ENCODE data around the gene ZNF460. TPM values are rescaled to one million over a fixed set of nuclear protein-coding genes. Genes with fewer than 3 reads are reported as not detected.
"Not testable (repeated sequence)": the region's sequence is repeated elsewhere in the genome, so short reads cannot be mapped to it uniquely, and the experiment has no call there.

Gene ZNF460
- total and polyA plus RNA-seq, 12 donors: 0.42 to 50.3 (median 38.0) TPM

DNA sequence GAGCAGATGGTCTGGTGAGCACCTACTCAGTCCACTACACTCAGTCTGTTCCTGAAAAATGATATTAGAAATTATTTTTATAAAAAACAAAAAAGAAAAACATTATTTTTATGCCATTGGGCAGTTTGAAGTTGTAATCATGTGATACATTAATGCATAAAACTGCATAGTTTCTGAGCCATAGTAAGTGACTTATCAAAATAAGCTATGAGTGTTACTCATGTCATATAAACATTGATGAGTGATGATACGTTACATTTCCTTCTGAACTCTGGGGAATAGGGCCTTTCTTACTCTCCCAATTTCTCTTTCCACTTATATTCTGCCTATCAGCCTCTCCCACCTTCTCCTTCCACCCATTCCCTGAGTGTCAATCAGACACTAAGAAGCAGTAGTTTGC, 31.0 kb upstream of the ZNF460 start:
- ATAC-seq: no peak
- TF ChIP-seq, protein P1, sequence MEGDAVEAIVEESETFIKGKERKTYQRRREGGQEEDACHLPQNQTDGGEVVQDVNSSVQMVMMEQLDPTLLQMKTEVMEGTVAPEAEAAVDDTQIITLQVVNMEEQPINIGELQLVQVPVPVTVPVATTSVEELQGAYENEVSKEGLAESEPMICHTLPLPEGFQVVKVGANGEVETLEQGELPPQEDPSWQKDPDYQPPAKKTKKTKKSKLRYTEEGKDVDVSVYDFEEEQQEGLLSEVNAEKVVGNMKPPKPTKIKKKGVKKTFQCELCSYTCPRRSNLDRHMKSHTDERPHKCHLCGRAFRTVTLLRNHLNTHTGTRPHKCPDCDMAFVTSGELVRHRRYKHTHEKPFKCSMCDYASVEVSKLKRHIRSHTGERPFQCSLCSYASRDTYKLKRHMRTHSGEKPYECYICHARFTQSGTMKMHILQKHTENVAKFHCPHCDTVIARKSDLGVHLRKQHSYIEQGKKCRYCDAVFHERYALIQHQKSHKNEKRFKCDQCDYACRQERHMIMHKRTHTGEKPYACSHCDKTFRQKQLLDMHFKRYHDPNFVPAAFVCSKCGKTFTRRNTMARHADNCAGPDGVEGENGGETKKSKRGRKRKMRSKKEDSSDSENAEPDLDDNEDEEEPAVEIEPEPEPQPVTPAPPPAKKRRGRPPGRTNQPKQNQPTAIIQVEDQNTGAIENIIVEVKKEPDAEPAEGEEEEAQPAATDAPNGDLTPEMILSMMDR (IDR thresholded peaks at IDR 0.05): no peak
- Histone ChIP-seq H3K4me1 (no peaks in the 10 kb centered on the region), H3K27me3 (no peaks in the 10 kb centered on the region), H3K36me3 (peaks cover 0 to 100% (median 54%) of the 10 kb centered on the region in 9 donors), H3K4me3 (no peak overlapping the region), H3K9me3 (no peaks in the 10 kb centered on the region), H3K27ac (no peak overlapping the region)
- DNase-seq: no peak
- 45 to 82% methylated on average over 1 of the region's 1 CpG for WGBS, 2 donors
- intact Hi-C loops (cut with DNase I): no loop called here

DNA sequence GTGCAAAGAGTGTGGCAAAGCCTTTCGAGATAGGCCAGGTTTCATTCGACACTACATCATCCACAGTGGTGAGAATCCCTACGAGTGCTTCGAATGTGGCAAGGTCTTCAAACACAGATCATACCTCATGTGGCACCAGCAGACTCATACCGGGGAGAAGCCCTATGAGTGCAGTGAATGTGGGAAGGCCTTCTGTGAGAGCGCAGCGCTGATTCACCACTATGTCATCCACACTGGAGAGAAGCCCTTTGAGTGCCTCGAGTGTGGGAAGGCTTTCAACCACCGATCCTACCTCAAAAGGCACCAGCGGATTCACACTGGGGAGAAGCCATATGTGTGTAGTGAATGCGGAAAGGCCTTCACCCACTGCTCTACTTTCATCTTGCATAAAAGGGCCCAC, 26.5 kb upstream of the ZNF460 start:
- H3K4me3 ChIP-seq; intact Hi-C loops (cut with DNase I); H3K9me3 ChIP-seq; ATAC-seq; H3K27me3 ChIP-seq; H3K27ac ChIP-seq; DNase-seq; H3K4me1 ChIP-seq: not testable (repeated sequence)
- WGBS, 2 donors: 94% methylated on average over 11 of the region's 11 CpGs
- peaks cover 0 to 88% (median 41%) of the 10 kb centered on the region in 9 donors for H3K36me3 ChIP-seq

DNA sequence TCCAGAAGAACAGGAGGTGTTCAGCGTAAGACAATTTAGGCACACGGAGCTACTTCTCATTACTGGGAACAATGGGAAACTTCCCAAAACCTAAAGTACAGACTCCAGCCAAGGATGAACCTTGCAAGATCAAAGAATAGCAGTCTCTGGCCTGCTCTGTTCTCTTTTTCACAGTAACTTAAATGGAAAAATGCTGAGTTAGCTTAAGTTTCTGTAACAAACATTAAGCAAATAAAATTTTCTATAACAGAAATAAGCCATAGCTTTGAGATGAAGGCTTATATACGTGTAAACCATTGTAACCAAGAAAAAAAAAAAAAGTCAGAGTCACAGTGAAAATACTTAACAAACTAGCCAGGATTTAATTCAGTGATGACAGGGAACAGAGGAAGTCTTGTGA, 18.2 kb upstream of the ZNF460 start:
- Histone ChIP-seq H3K27ac (no peak overlapping the region), H3K9me3 (no peaks in the 10 kb centered on the region), H3K27me3 (no peaks in the 10 kb centered on the region), H3K36me3 (peaks cover 0 to 53% (median 5%) of the 10 kb centered on the region in 9 donors), H3K4me3 (no peak overlapping the region), H3K4me1 (no peaks in the 10 kb centered on the region)
- DNase-seq (no peak), ATAC-seq (no peak)
- 91 to 92% methylated on average over 3 of the region's 3 CpGs for WGBS, 2 donors
- intact Hi-C loops (cut with DNase I): no loop called here
- TF ChIP-seq, protein P1 (IDR thresholded peaks at IDR 0.05): no peak

DNA sequence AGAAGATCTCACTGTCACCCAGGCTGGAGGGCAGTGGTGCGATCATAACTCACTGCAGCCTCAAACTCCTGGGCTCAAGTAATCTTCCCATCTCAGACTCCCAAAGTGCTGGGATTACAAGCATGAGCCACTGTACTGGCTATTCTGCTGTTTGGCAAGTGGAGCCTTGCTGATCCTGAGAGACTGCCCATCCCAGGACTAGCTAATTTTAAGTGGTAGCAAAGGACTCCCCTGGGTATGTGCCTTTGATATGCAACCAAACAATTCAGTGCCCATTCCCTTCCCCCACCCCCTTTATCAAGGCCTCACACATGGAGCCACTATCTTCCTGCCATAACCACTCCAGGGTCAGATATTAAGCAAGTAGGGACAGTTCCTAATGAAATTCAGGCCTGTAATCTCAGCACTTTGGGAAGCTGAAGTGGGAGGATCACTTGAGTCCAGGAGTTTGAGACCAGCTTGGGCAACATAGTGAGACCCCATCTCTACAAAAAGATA, 17.0 kb upstream of the ZNF460 start:
- peaks cover 0 to 58% (median 5%) of the 10 kb centered on the region in 9 donors for H3K36me3 ChIP-seq
- no peak for ATAC-seq
- TF ChIP-seq, protein P1 (IDR thresholded peaks at IDR 0.05): no peak
- no peak for DNase-seq
- H3K27ac ChIP-seq: no peak overlapping the region
- intact Hi-C loops (cut with DNase I): no loop called here
- no peak overlapping the region for H3K4me3 ChIP-seq
- no peaks in the 10 kb centered on the region for H3K4me1 ChIP-seq
- no peaks in the 10 kb centered on the region for H3K27me3 ChIP-seq
- 91 to 100% methylated on average over 1 of the region's 1 CpG for WGBS, 2 donors
- H3K9me3 ChIP-seq: no peaks in the 10 kb centered on the region

DNA sequence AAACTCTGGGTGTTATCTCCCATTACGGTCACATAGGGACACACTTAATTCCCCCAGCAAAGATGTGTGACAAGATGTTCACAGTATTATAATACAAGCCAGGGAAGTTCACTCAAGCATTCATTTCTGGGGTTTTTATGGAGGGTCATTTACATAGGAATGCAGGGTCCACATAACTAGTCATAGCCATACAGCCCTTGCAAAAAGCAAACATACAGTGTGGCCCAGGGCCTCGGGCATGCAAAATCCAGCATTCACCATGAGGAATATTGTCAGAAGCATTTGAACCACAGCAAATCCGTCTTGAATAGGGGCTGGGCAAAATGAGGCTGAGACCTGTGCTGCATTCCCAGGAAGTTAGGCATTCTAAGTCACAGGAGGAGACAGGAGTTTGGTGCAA, 13.0 kb upstream of the ZNF460 start:
- Histone ChIP-seq H3K4me3 (no peak overlapping the region), H3K27me3 (no peaks in the 10 kb centered on the region), H3K9me3 (no peaks in the 10 kb centered on the region), H3K27ac (no peak overlapping the region), H3K4me1 (no peaks in the 10 kb centered on the region), H3K36me3 (peaks cover 0 to 33% (median 0%) of the 10 kb centered on the region in 9 donors)
- ATAC-seq (no peak), DNase-seq (no peak)
- TF ChIP-seq, protein P1 (IDR thresholded peaks at IDR 0.05): no peak
- WGBS, 2 donors: 78 to 87% methylated on average over 3 of the region's 3 CpGs
- intact Hi-C loops (cut with DNase I): no loop called here
